Endothelial cell of umbilical vein (primary cell): Measurements from ENCODE around the gene GPR180. TPM values are rescaled to one million over a fixed set of nuclear protein-coding genes. Genes with fewer than 3 reads are reported as not detected.

Experiments used
- BruUV-seq: library from RNA; stranded (reverse); fragments of 400-500 nt; replicated peaks from 2 replicates; lab custom pipeline; 2021; lab: Mats Ljungman, UMichigan
- CTCF ChIA-PET: fragments of 300-600, 350-600 bp; sonication (Branson Sonifier 250); formaldehyde crosslinking; loops from one replicate; lab custom pipeline; 2021; ENCODE audit warnings: antibody characterized with exemption, inconsistent platforms; lab: Charles Lee
- POLR2A ChIA-PET: fragments of 300-600, 350-600 bp; sonication (Branson Sonifier 250); formaldehyde crosslinking; loops from one replicate; lab custom pipeline; 2021; ENCODE audit warnings: antibody characterized with exemption, inconsistent platforms; lab: Charles Lee
- DNase-seq: peaks from one replicate; pipeline ENCODE4 v3.0.0-alpha.2; 2011; ENCODE audit warnings: low read depth, low spot score
- FAIRE-seq: peaks from 2 replicates; lab custom pipeline; 2011; peaks lifted over from hg19 to GRCh38; lab: Jason Lieb, UNC
- H2AFZ ChIP-seq: 2 replicates; pipeline ENCODE4 v1.6.0; 2012; ENCODE audit warnings: low read depth, low read length, control low read depth, inconsistent platforms
- H3K27ac ChIP-seq: 2 replicates; pipeline ENCODE4 v1.5.1; 2011; ENCODE audit warnings: low read depth, mild to moderate bottlenecking, control low read depth, low read length, moderate library complexity; ENCODE audit not compliant: insufficient read depth
- H3K27me3 ChIP-seq, 2 experiments: 2 replicates each; pipeline versions ENCODE4 v1.6.0 to v1.6.1; 2011; ENCODE audit warnings: low read length in 2 of 2, mixed read lengths in 1 of 2; ENCODE audit not compliant: control insufficient read depth in 2 of 2, insufficient read depth in 2 of 2
- H3K36me3 ChIP-seq, 2 experiments: 2 replicates in 1 of 2; 3 replicates in 1 of 2; pipeline ENCODE4 v1.5.1; 2011; ENCODE audit warnings: low read length in 2 of 2, mild to moderate bottlenecking in 1 of 2, moderate library complexity in 1 of 2; ENCODE audit not compliant: control insufficient read depth in 2 of 2, insufficient read depth in 2 of 2; ENCODE audit errors: extremely low read depth in 1 of 2
- H3K4me1 ChIP-seq: 3 replicates; pipeline ENCODE4 v1.5.1; 2011; ENCODE audit warnings: mild to moderate bottlenecking, low read length; ENCODE audit not compliant: control insufficient read depth, insufficient read depth; ENCODE audit errors: extremely low read depth
- H3K4me2 ChIP-seq: 2 replicates; pipeline ENCODE4 v1.6.1; 2011; ENCODE audit warnings: low read length, control low read depth, mixed read lengths; ENCODE audit not compliant: insufficient read depth
- H3K4me3 ChIP-seq, 3 experiments: fragments of 200-600 bp in 1 of 3; sonication (generic), shearing (Covaris generic) in 1 of 3; replicated peaks in 1 of 3; 2 replicates each; pipeline ENCODE4 v1.5.1; 2011 to 2016; ENCODE audit warnings: control low read depth in 3 of 3, low read length in 3 of 3, mild to moderate bottlenecking in 2 of 3, inconsistent platforms in 1 of 3, low read depth in 1 of 3, moderate library complexity in 1 of 3; ENCODE audit not compliant: insufficient read depth in 1 of 3
- H3K79me2 ChIP-seq: 2 replicates; pipeline ENCODE4 v1.6.0; 2012; ENCODE audit warnings: low read length, inconsistent platforms; ENCODE audit not compliant: control insufficient read depth, insufficient read depth
- H3K9ac ChIP-seq: replicated peaks from 2 replicates; pipeline ENCODE3; 2011; ENCODE audit warnings: low read length, control low read depth; ENCODE audit not compliant: insufficient read depth; ENCODE audit errors: extremely low read depth
- H3K9me1 ChIP-seq: replicated peaks from 3 replicates; pipeline ENCODE4 v1.6.0; 2011; ENCODE audit warnings: mild to moderate bottlenecking, low read length; ENCODE audit not compliant: control insufficient read depth, insufficient read depth; ENCODE audit errors: extremely low read depth
- H3K9me3 ChIP-seq: replicated peaks from 2 replicates; pipeline ENCODE4 v1.5.1; 2012; ENCODE audit warnings: low read length, inconsistent platforms; ENCODE audit not compliant: control insufficient read depth, insufficient read depth
- H4K20me1 ChIP-seq: replicated peaks from 2 replicates; pipeline ENCODE3; 2011; ENCODE audit warnings: mild to moderate bottlenecking, low read length; ENCODE audit not compliant: control insufficient read depth, insufficient read depth; ENCODE audit errors: extremely low read depth
- CTCF ChIP-seq, 2 donors: IDR thresholded peaks; 1 replicate in 1 of 2; 2 replicates in 1 of 2; pipeline ENCODE4 v1.5.1; 2011; ENCODE audit warnings: low read length in 2 of 2, mild to moderate bottlenecking in 2 of 2, moderate library complexity in 2 of 2, control low read depth in 1 of 2, inconsistent platforms in 1 of 2, low read depth in 1 of 2; ENCODE audit not compliant: insufficient read depth in 1 of 2; ENCODE audit errors: extremely low read depth in 1 of 2
- EZH2 ChIP-seq: IDR thresholded peaks from 2 replicates; pipeline ENCODE4 v1.6.1; 2012; ENCODE audit warnings: borderline replicate concordance, low read depth, mild to moderate bottlenecking, moderate library complexity, low read length, inconsistent platforms; ENCODE audit not compliant: severe bottlenecking
- FOS ChIP-seq: IDR thresholded peaks from 2 replicates; pipeline ENCODE4 v1.6.1; 2011; ENCODE audit warnings: mild to moderate bottlenecking, low read length, moderate library complexity, borderline replicate concordance; ENCODE audit not compliant: insufficient read depth
- GATA2 ChIP-seq: IDR thresholded peaks from 2 replicates; pipeline ENCODE4 v1.7.0; 2011; ENCODE audit warnings: low read depth, mild to moderate bottlenecking, moderate library complexity, mixed read lengths, low read length; ENCODE audit not compliant: insufficient read length, insufficient read depth
- JUN ChIP-seq: IDR thresholded peaks from 2 replicates; pipeline ENCODE4 v1.6.1; 2011; ENCODE audit warnings: borderline replicate concordance, low read depth; ENCODE audit not compliant: insufficient read length, insufficient read depth
- MAX ChIP-seq: IDR thresholded peaks from 2 replicates; pipeline ENCODE4 v1.6.1; 2011; ENCODE audit not compliant: insufficient read depth, insufficient read length
- MYC ChIP-seq: IDR thresholded peaks from one replicate; pipeline ENCODE4 v1.6.1; 2011; ENCODE audit warnings: mild to moderate bottlenecking, low read depth, low read length
- POLR2A ChIP-seq: IDR thresholded peaks from 2 replicates; pipeline ENCODE4 v1.6.1; 2012; ENCODE audit warnings: low read depth, mild to moderate bottlenecking, control low read depth, low read length
- POLR2AphosphoS5 ChIP-seq: IDR thresholded peaks from 2 replicates; pipeline ENCODE4 v1.6.1; 2012; ENCODE audit warnings: low read depth, mild to moderate bottlenecking, control low read depth, low read length, moderate library complexity; ENCODE audit not compliant: insufficient read depth
- dilution Hi-C: fragments of 300-500 bp; cut with MboI; formaldehyde crosslinking; loops from one replicate; pipeline ENCODE4 v1.15.0; 2019; ENCODE audit warnings: low sequenced_read_pairs; ENCODE audit not compliant: extremely low pct_ligation_motif_present
- intact Hi-C: fragments of 100-400 bp; cut with micrococcal nuclease; formaldehyde crosslinking; loops from one replicate; pipeline ENCODE4 v1.10.0; 2022
- polyA plus RNA-seq, 4 experiments: library from polyadenylated mRNA; depleted of rRNA in 3 of 4; stranded (reverse) in 3 of 4; unstranded in 1 of 4; fragments of >200 nt; gene quantifications; 2 replicates each; pipeline versions ENCODE4 v1.2.1 to v1.2.3, GENCODE V29; 2011 to 2012; ENCODE audit warnings: missing spikeins in 1 of 4
- total RNA-seq: library from RNA; stranded (reverse); gene quantifications from 2 replicates; pipeline ENCODE4 v1.2.3, GENCODE V29; 2021

Gene GPR180
- total and polyA plus RNA-seq, 2 donors (not counting 3 experiments of a cell fraction or from before 2014, with no cell fraction given) = 3.1 to 8.3 TPM

GRCh38 chr13:94569615-94570014, 32.0 kb upstream of the GPR180 start:
- no peak overlapping the region for H2AFZ ChIP-seq
- no peak for TF ChIP-seq POLR2A
- no peak for TF ChIP-seq EZH2
- TF ChIP-seq MYC = no peak
- H3K27ac ChIP-seq = no peak overlapping the region
- no peaks in the 10 kb centered on the region for H4K20me1 ChIP-seq
- no peaks in the 10 kb centered on the region for H3K9me1 ChIP-seq
- intact Hi-C loops = no loop called here
- FAIRE-seq (no peak), DNase-seq (no peak)
- CTCF ChIA-PET = interaction anchor here (1.6 kb wide), 1 partner anchor 51 kb away, joined by 4 read pairs; no protein-coding TSS in a partner anchor
- no peaks in the 10 kb centered on the region for H3K79me2 ChIP-seq
- no TSS peak for BruUV-seq
- H3K4me1 ChIP-seq = no peaks in the 10 kb centered on the region
- no peaks in the 10 kb centered on the region for H3K27me3 ChIP-seq
- H3K9ac ChIP-seq = no peak overlapping the region
- dilution Hi-C loops = no loop called here
- POLR2A ChIA-PET = no interaction called here
- no peak overlapping the region for H3K4me2 ChIP-seq
- peaks cover 5 to 21% of the 10 kb centered on the region in 2 experiments for H3K36me3 ChIP-seq
- H3K9me3 ChIP-seq = no peaks in the 10 kb centered on the region
- H3K4me3 ChIP-seq = no peak overlapping the region

GRCh38 chr13:94579063-94579462, 22.6 kb upstream of the GPR180 start:
- H3K79me2 ChIP-seq = peaks cover 6% of the 10 kb centered on the region
- intact Hi-C loops (no loop called here), dilution Hi-C loops (no loop called here)
- no peak overlapping the region for H3K4me2 ChIP-seq
- H3K9me1 ChIP-seq = no peaks in the 10 kb centered on the region
- TF ChIP-seq CTCF (IDR thresholded peaks at IDR 0.05; ENCODE audit: extremely low read depth in 1 of 2, insufficient read depth in 1 of 2, low read depth in 1 of 2, low read length in 2 of 2) (no peak), POLR2AphosphoS5 (no peak), MAX (no peak), MYC (no peak), POLR2A (no peak), GATA2 (no peak), JUN (no peak), FOS (no peak), EZH2 (no peak)
- H3K27ac ChIP-seq = no peak overlapping the region
- ChIA-PET CTCF (interaction anchor here (0.7 to 1.2 kb wide), 2 partner anchors 17 to 39 kb away, joined by 3 read pairs; no protein-coding TSS in a partner anchor), POLR2A (no interaction called here)
- no peaks in the 10 kb centered on the region for H3K9me3 ChIP-seq
- FAIRE-seq (no peak), DNase-seq (no peak)
- H4K20me1 ChIP-seq = no peaks in the 10 kb centered on the region
- peaks cover 12% of the 10 kb centered on the region for H3K4me1 ChIP-seq
- no TSS peak for BruUV-seq
- no peak overlapping the region for H2AFZ ChIP-seq
- no peak overlapping the region for H3K4me3 ChIP-seq
- no peaks in the 10 kb centered on the region for H3K27me3 ChIP-seq
- H3K36me3 ChIP-seq = peaks cover 12 to 24% of the 10 kb centered on the region in 2 experiments
- H3K9ac ChIP-seq = no peak overlapping the region
